ENCODE measurements around the gene EGR2.

EGR2 gene

GRCh38 chr10:62816331-62817120, at the start of gene EGR2:
Gene EGR2 (minus strand): TSS chr10:62816366. CDS start chr10:62816029, 337 bp downstream.
- Histone ChIP-seq H3K27ac (peak within 1 kb of the TSS; percentile 81), H3K27me3 (replicated peaks) (peaks cover 32% of the 10 kb centered on the region), H3K4me3 (ENCODE audit: low read depth, low read length) (peak within 1 kb of the TSS; percentile 62), H3K36me3 (replicated peaks) (no peaks in the 10 kb centered on the region)
- DNase-seq: peak; percentile 95
- in situ Hi-C loops (cut with HindIII; ENCODE audit: low pct_ligation_motif_present, low sequenced_read_pairs): loop anchor here (25.0 kb wide), 1 partner anchor 204 kb away; no protein-coding TSS in a partner anchor
- no peak for TF ChIP-seq CTCF (IDR thresholded peaks at IDR 0.05; ENCODE audit: low read depth, low read length, missing control alignments)

- in situ Hi-C loops (cut with HindIII; ENCODE audit: low pct_ligation_motif_present, low sequenced_read_pairs): no loop called here
- no peaks in the 10 kb centered on the region for H3K27me3 ChIP-seq (replicated peaks)
- no peaks in the 10 kb centered on the region for H3K36me3 ChIP-seq (replicated peaks)
- no peak overlapping the region for H3K4me3 ChIP-seq (ENCODE audit: low read depth, low read length)
- no peak for TF ChIP-seq CTCF (IDR thresholded peaks at IDR 0.05; ENCODE audit: low read depth, low read length, missing control alignments)
- DNase-seq: no peak
- H3K27ac ChIP-seq: no peak overlapping the region
These were observed 46.3 kb upstream of the EGR2 start for GRCh38 chr10:62862447-62862846.

DNA sequence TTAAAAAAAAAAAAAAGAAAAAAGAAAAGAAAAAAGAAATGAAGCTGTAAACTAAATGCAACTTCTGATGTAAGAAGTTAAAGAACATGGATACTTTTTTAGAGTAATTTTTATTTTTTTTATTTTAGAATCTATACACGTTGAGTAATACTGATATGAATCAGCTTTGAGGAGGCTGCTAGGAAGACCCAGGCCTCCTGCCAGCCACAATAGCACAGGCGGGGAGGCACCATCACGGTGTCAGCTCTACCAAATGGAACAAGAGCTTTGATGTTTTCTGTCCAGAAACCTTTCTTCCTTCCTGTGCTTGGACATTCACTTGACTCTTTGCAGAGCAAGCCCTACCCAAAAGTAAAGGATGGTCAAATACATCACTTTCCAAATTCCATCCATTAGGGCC, 45.3 kb upstream of the EGR2 start:
- in situ Hi-C loops (cut with HindIII; ENCODE audit: low pct_ligation_motif_present, low sequenced_read_pairs): no loop called here

DNA sequence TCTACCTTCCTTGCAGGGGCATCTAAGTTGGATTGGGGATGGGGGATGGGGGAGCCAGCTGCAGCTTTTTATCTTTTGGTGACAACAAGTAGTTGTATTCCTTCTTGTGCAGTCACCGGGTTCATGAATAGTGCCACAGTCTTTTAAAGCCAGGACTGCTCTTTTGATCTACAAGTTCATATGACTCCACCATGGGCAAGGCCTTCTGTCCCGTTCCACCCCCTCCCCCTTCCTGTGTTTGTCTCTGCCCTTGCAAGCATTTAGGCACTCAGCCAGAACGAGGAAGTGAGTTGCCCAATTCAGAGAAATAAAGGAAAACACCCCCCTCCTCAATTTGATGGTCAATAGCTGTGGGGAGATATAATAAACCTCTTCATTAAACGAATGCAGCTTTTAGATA, 44.8 kb upstream of the EGR2 start:
- no peak overlapping the region for H3K27ac ChIP-seq
- no peak for TF ChIP-seq CTCF (IDR thresholded peaks at IDR 0.05; ENCODE audit: low read depth, low read length, missing control alignments)
- H3K27me3 ChIP-seq (replicated peaks): no peaks in the 10 kb centered on the region
- no peak for DNase-seq
- no peaks in the 10 kb centered on the region for H3K36me3 ChIP-seq (replicated peaks)
- no peak overlapping the region for H3K4me3 ChIP-seq (ENCODE audit: low read depth, low read length)
- in situ Hi-C loops (cut with HindIII; ENCODE audit: low pct_ligation_motif_present, low sequenced_read_pairs): no loop called here

More for the DNA sequence above, 45.3 kb upstream of the EGR2 start:
- no peak overlapping the region for H3K27ac ChIP-seq
- no peak for DNase-seq
- no peaks in the 10 kb centered on the region for H3K36me3 ChIP-seq (replicated peaks)
- TF ChIP-seq CTCF (IDR thresholded peaks at IDR 0.05; ENCODE audit: low read depth, low read length, missing control alignments): no peak
- no peaks in the 10 kb centered on the region for H3K27me3 ChIP-seq (replicated peaks)
- H3K4me3 ChIP-seq (ENCODE audit: low read depth, low read length): no peak overlapping the region

GRCh38 chr10:62858364-62858763, 42.2 kb upstream of the EGR2 start:
- no peak for DNase-seq
- no peak overlapping the region for H3K4me3 ChIP-seq (ENCODE audit: low read depth, low read length)
- H3K27me3 ChIP-seq (replicated peaks): no peaks in the 10 kb centered on the region
- in situ Hi-C loops (cut with HindIII; ENCODE audit: low pct_ligation_motif_present, low sequenced_read_pairs): no loop called here
- no peak for TF ChIP-seq CTCF (IDR thresholded peaks at IDR 0.05; ENCODE audit: low read depth, low read length, missing control alignments)
- H3K27ac ChIP-seq: no peak overlapping the region
- H3K36me3 ChIP-seq (replicated peaks): no peaks in the 10 kb centered on the region
